Germinal center (tissue), 1 donor: ENCODE data around the gene POU3F2.

Experiments
- DNase-seq: peaks from one replicate; pipeline ENCODE4 v3.0.0; 2012; ENCODE audit warnings: mixed read lengths, low spot score

The POU3F2 gene

DNA sequence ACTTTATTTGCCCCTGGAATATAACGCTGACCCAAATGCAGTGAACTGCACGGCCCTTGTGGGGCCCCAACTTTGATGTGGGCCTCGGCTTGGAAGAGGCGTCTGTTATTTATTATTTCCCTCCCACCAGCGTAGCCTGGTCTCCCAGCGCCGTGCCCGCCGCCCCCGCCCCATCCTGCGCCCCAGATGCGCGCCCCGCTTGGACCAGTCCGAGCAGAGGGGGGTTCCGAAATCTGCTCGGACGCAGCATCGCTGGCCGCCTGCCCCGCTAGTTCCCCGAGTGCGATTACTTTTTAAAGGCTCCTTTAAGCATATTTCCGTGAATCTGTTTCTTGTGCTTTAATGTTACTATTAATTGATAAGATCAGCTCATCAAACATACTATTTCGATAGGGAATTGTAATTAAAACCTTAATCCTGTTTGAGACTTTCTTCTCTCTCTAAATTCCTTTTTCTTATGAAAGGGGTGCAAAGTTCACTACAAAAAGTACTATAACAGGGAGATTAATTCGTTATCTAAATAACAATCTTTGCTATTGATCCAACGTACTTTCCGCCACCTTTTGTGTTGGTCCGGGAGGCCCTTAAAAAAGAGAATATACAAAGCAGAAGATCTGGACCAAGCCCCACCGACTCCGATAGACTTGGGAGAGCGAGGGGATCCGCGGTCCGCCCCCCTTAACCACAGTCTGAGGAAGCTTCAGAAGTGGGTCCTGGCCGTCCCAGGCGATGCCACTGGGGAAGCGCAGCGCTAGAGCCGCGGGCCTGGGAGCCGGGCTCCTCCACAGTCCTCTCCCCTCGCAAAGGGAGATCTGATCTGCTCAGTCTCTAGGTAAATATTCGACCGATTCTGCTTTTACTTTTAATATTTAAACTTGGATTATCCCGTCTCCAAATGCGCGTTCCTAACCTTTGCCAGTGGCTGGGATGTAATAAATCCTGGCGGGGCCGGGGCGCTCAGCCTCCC lies 10.2 kb downstream of the POU3F2 start:
- no peak for DNase-seq

DNA sequence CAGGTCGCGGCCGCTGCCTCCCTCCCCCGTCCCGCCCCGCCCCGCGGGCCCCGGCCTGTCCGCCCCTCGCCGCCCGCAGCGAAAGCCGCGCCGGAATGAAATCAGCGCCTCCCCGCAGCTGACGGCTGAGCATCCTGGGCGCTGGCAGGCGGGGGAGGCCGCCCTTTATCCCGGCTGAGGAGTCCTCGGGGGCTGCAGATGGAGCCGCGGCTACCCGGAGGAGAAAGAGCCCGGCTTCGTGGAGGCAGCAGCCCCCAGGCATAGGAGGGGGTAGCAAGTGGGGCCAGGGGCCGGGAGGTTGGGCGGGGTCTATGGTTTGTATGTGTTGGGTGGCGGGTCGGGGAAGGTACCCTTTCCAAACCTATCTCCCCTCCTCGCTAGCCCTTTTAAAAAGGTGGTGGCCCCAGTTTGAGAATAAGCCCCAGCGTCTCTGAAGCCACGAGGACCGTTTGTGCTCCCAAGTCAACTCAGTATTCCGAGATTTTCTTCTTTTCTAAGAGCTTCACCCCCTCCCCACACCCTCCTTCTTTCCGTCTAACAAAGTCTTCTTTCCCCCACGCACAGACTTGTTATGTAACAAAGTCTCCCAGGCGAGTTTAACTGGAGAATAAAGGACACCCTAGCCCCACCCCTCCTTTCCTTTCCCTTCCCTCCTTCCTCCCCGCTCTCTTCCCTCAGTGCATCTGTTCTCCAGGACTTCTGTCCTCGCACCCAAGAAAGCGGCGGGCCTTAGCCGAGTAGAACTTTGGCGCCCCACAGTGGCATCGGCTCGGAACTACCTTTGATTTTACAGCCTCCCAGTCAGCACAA lies 11.0 kb downstream of the POU3F2 start:
- peak; percentile 67 for DNase-seq

DNA sequence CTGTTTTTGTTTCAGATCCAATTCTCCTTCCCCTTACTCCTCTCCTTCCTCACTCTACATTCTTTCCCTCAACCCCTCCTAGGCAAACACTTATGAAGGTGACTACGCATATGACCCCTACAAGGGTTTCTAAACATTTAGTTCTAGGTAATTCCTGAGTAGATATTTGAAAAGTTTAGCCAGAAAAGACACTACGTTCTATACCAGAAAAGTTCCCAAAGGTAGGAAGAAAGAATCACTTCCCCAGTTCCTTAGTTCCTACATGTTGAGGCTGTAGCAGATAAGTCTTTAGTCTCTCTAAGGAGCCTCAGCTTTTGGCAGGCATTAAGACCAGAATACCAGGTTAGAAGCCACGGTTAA lies 11.6 kb downstream of the POU3F2 start:
- DNase-seq = no peak

DNA sequence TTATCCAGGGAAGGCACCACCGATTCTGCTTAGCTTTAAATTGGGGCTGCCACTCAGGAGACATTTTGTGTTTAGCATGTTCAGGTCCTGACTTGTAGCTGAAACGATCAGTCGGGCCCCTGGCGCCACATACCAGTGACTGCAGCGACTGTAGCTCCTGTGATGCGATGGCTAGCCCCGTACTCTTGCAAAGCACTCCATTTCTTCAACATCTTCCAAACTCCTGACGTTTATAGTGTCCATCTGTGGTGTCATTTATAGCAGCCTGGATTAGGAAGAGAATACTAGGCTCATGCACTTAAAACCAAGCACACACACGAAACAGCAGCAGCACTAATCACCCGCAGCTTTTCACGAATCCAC lies 13.0 kb downstream of the POU3F2 start:
- no peak for DNase-seq

DNA sequence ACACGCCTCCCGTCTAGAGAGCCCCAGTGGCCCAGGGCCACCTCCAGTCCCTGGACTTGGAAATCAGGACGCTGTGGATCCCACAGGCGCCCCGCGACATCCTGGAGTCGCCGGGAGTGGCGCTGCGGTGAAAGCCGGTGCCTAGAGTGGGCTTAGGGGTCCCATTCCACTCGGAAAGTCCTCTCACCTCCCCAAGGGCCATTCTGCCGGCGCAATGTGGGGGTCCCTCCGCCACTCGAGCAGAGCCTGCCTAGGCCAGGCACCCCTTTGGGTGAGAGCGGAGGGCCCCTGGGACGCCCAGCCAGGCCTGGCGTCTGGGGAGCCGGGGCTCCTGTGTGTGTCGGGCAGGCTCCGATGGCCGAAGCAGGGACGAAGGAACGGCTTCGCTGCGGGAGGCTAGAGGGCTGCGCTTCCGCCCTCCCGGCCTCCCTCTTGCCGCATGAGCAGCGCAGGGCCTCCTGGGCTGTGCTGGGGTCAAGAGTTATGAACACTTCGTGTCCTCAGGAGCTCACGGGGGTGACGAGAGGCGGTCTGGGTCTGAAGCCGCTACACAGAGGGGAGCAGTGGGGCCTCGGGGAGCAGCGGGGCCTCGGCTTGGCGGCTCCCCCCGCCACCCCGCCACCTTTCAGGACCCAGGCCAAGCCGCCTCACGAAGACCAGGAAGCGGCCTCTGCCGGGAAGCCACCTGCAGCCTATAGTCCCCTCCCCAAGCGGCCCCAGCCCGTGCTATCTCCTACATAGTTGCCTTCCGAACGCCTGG lies 13.6 kb downstream of the POU3F2 start:
- no peak for DNase-seq

DNA sequence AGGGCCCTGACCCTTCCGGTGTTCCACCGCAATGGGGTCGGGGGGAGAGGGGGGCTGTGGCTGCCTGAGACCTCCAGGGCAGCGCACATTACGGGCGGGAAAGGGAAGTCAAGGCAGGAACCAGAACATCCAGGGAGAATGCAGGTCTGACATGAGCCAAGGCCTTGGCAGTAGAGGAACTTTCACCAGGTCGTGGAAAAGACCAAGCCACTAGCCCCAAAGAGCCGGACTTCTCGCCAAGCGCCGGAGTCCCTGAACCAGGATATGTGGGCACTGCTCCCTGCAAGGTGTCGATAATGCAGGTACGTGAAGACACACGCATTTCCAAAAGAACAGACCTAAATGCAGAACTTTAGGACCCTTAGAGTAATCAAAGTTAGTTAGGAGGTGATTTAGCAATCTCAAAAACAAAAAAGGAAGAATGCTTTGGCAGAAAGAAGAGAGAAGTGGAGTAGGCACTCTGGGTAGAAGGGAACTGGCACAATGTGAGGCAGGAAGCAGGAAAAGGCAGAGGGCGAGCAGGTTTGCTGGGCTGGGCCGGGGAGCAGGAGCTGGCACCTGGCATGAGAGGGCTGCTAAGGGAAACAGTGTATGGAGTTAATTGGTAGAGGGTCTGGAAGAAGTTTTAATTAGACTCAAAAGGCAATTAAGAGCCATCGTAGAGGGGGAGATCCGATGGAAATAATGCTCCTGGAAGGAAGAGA lies 14.3 kb downstream of the POU3F2 start:
- no peak for DNase-seq

DNA sequence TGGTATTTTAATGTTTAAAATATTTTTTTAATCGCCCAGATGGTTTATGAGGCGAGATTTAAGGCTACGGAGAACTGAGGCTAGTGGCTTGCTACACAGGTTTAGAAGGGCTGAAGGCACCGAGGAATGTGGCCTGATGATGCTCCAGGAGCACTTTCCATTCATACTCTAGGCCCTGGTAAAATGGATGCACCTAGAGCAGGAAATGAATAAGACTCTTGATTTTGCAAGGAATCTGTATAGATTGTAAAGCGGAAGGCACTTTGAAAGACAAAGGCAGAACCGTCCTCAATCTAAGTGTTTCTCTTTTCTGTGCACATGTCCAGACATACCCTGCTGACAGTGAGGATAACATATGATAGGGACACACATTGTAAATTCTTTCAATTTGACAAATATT lies 30.1 kb downstream of the POU3F2 start:
- no peak for DNase-seq

DNA sequence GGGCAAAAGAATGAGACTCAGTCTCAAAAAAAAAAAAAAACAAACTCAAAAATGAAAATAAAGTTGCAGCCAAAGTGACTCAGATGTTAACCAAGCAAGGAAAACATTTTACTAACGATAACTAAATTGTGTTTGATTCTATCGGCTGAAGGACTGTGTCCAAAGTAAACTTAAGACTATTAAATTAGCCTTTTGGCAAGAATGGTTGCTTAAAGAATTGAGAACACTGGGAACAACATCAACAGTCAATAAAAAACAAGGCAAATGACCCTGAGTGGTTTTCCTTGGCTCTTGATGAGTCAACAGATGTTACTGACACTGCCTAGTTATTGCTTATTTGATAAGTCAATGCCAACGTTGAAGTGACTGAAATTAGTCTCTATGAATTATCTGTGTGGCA lies 36.7 kb downstream of the POU3F2 start:
- no peak for DNase-seq

DNA sequence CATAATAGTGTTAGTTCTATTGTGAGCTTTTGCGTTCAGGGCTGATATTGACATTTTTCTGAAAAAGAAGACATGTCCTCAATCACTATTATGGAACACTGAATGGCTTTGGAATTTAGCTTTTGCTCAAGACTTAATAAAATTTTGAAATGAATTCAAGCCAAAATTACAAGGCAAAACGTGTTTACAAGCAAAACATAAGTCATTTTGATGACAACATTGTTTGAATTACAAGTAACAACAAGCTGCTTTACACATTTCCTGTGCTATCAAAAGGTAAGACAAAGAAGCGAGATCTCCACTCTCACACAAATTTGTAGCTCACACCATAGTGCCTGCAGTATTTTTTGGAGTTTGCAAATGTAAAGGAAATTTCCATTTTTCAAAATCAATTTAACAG lies 37.4 kb downstream of the POU3F2 start:
- no peak for DNase-seq

DNA sequence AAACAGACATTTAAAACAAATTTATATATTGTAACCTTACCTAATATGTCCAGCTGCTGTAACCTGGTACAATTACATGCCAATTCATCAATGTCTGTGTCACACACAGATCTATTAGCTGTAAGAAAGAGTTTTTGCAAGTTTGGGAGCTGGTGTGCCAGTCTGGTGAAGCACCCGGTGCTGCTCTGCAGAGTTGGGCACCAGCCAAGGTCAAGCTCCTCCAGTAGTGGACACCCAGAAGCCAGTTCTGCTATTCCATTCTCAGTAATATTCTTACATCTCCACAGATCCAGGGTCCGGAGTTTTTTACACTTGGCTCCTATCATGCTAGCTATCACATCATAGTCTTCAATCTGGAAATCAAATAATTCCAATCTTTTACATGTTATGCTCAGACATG lies 41.0 kb downstream of the POU3F2 start:
- no peak for DNase-seq

DNA sequence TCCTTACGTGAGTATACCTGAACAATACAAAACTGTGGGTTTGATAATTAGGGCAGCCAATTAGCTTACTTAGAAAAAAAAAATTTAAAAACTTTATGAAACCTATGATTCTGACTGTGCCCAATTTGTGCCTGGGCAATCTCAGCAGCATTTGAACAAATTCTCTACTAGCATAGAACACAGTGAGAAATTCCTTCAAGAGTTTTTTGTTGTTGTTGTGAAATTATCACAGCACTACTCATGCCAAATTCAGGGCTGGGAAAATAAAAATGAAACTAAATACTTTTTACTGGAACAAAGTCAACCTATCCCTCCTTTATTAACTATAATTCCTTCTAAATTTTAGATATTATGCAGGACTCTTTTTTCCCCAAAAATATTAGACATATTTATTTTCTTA lies 42.9 kb downstream of the POU3F2 start:
- no peak for DNase-seq

DNA sequence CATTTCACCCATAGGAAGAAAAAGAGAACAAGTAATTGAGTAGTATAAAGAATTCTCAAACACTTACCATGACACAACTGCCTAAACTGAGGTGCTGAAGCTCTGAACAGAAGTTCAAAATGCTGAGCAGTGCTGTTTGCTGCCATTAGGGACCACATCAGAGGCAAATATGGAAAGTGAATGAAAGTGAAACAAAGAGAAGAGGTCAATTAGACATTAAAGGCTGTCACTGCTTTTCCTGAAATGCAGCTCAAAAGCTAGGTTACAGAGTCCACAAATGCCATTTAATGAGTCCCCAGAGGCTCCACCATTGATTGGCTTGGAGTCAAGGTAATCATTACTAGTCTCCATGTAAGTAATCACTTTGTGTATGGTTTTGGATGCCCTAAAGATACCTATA lies 46.1 kb downstream of the POU3F2 start:
- no peak for DNase-seq

DNA sequence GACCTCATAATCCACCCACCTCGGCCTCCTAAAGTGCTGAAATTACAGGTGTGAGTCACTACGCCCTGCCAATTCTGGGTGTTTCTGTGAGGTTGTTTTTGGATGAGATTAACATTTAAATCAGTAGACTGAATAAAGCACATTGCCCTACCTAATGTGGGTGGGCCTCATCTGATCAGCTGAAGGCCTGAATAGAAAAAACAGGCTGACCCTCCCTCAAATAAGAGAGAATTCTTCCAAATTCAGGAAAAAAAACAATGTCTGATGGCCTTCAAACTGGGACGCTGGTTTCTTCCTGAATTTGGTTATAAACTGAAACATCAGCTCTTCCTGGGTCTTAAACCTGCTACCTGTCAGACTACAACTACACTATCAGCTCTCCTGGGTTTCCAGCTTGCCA lies 51.0 kb downstream of the POU3F2 start:
- DNase-seq = no peak

DNA sequence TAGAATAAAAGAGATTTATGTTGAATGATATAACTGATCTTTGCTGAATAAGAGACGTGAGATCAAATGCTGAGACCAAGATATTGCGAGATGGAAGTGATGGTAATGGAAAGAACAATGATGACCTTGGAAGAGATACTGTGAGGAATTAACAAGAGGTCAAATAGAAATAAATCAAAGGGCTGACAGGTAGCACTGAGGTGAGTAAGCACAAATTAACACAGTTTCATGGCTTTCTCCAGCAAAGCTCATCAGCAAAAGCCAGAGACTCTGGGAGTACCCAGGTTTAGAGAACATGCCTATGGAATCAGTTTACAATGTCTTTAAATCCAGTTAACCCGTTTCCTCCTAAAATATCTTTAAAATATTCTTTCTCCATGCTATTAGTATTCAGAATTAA lies 53.3 kb downstream of the POU3F2 start:
- no peak for DNase-seq
